ENCODE results near the gene COPS6.

DNA sequence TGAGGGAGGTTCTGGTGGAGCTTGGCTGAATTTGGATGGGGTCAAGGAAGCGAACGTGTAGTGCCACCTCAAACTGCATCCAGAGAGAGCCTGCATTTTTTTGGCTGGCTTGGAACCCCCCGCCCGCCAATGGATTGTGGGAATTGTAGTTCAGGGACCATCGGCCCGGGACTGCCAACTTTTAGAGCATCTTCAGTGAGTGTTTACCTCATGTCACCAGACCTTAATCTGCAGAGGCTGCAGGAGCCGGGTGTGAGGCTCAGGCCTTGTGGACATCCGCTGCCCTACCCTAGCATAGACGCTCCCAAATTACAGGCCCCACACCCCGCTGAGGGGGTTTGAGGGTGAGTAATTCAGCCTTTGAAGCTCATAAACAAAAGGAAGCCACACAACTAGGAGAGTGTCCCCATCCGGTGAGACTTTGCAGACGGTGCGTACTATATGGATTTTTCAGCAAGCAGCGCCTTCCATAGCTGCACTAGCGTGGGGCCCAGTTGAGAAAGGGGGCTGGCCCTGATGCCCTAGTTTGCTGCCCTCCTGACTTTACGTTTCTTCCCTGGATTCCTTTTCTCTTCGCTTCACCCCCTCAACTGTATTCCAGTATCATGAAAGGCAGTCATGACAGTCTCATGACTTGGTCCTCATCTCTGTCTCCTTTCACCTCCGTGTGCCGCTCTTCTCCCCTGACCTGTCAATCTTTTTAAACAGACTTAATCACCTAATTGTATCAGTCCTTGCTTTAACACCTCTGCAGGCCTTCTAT lies 31.4 kb downstream of the COPS6 start:
- TF ChIP-seq, protein P1, sequence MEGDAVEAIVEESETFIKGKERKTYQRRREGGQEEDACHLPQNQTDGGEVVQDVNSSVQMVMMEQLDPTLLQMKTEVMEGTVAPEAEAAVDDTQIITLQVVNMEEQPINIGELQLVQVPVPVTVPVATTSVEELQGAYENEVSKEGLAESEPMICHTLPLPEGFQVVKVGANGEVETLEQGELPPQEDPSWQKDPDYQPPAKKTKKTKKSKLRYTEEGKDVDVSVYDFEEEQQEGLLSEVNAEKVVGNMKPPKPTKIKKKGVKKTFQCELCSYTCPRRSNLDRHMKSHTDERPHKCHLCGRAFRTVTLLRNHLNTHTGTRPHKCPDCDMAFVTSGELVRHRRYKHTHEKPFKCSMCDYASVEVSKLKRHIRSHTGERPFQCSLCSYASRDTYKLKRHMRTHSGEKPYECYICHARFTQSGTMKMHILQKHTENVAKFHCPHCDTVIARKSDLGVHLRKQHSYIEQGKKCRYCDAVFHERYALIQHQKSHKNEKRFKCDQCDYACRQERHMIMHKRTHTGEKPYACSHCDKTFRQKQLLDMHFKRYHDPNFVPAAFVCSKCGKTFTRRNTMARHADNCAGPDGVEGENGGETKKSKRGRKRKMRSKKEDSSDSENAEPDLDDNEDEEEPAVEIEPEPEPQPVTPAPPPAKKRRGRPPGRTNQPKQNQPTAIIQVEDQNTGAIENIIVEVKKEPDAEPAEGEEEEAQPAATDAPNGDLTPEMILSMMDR (IDR thresholded peaks at IDR 0.05): no peak
- TF ChIP-seq EZH2 (IDR thresholded peaks at IDR 0.05; ENCODE audit: borderline replicate concordance, insufficient read depth, low read depth, low read length, poor library complexity, severe bottlenecking): no peak
